GM12874 (cell line): ENCODE results near the gene SOX2.

Experiments used
- TF ChIP-seq, protein P1 (sequence below): IDR thresholded peaks from 2 replicates; pipeline ENCODE4 v1.5.1; 2011; ENCODE audit warnings: low read depth, mild to moderate bottlenecking, control low read depth, low read length, moderate library complexity; ENCODE audit not compliant: insufficient read depth

SOX2 gene

DNA sequence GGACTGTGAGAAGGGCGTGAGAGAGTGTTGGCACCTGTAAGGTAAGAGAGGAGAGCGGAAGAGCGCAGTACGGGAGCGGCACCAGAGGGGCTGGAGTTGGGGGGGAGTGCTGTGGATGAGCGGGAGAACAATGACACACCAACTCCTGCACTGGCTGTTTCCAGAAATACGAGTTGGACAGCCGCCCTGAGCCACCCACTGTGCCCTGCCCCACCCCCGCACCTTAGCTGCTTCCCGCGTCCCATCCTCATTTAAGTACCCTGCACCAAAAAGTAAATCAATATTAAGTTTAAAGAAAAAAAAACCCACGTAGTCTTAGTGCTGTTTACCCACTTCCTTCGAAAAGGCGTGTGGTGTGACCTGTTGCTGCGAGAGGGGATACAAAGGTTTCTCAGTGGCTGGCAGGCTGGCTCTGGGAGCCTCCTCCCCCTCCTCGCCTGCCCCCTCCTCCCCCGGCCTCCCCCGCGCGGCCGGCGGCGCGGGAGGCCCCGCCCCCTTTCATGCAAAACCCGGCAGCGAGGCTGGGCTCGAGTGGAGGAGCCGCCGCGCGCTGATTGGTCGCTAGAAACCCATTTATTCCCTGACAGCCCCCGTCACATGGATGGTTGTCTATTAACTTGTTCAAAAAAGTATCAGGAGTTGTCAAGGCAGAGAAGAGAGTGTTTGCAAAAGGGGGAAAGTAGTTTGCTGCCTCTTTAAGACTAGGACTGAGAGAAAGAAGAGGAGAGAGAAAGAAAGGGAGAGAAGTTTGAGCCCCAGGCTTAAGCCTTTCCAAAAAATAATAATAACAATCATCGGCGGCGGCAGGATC lies at the start of gene SOX2:
Gene SOX2, plus strand, starts transcription at position 601 of the 811 bp plus-strand sequence. CDS start 436 bp downstream, outside the sequence.
- TF ChIP-seq, protein P1, sequence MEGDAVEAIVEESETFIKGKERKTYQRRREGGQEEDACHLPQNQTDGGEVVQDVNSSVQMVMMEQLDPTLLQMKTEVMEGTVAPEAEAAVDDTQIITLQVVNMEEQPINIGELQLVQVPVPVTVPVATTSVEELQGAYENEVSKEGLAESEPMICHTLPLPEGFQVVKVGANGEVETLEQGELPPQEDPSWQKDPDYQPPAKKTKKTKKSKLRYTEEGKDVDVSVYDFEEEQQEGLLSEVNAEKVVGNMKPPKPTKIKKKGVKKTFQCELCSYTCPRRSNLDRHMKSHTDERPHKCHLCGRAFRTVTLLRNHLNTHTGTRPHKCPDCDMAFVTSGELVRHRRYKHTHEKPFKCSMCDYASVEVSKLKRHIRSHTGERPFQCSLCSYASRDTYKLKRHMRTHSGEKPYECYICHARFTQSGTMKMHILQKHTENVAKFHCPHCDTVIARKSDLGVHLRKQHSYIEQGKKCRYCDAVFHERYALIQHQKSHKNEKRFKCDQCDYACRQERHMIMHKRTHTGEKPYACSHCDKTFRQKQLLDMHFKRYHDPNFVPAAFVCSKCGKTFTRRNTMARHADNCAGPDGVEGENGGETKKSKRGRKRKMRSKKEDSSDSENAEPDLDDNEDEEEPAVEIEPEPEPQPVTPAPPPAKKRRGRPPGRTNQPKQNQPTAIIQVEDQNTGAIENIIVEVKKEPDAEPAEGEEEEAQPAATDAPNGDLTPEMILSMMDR, result no peak

- TF ChIP-seq, protein P1, result no peak
These were observed 28.2 kb upstream of the SOX2 start for GRCh38 chr3:181683563-181683962.

DNA sequence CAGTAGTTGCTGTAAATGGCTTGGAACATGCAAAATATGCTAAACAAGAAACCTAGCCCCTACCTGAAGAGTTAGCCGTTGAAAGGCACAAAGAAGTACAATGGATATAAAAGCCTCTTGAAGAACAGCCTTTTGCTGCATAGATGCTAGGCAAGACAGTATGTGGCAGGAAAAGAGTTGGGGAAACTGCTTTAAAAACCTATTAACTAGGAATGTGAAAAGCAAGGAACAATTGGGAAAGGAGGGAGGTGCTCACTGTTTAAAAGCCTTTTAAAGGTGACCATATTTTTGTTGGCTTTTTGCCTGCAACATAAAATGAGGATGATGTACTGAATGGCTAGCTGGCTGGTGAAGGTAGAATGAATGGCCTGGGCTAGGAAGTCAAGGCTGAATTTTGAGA lies 24.5 kb upstream of the SOX2 start:
- TF ChIP-seq, protein P1, result no peak

DNA sequence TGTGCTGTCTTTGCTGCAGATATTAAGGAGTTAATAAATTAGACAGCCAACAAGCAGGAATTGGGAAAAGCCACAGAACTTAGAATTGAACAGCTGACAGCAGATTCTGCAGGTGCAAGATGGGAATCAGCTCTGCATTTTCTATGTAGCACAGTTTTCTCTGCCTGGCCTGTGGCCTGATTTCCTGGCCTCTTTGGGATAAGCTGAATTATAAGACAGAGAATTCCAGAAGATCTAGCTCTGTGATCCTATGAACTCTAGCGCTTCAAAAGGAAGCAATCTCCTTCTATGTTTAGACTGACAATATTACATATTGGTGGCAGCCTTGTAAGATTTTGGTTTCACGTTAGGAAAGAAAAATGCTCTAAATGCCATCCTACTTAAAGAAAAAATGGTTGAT lies 24.0 kb upstream of the SOX2 start:
- TF ChIP-seq, protein P1, result no peak

GRCh38 chr3:181689546-181689945 lies 22.2 kb upstream of the SOX2 start:
- TF ChIP-seq, protein P1, result no peak

- TF ChIP-seq, protein P1, result no peak
These were observed 21.0 kb upstream of the SOX2 start for GRCh38 chr3:181690769-181691168.

DNA sequence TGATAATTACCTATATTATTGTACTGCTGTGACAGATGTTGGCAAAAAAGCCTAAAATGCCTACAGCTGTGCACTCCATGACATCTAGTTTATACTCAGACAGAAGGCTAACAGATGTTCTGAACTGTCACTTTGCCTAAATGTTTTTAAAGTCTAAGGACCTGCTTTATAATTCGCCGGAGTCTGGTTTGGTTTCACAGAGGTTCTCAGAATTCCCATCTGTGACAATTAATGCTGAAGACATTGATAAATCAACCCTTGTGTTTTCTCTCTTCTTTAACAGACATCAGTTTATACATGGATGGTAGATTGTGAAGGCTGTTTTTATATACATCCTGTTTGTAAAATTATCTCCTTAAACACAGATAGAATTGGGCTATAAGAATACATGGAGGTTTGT lies 19.8 kb upstream of the SOX2 start:
- TF ChIP-seq, protein P1, result no peak
